HT1080 (cell line): ENCODE results near the gene KDM5C. TPM values are rescaled to one million over a fixed set of nuclear protein-coding genes. Genes with fewer than 3 reads are reported as not detected.

Source experiments
- DNase-seq: peaks from one replicate; pipeline ENCODE4 v3.0.0-alpha.2; 2015; ENCODE audit warnings: low read depth
- polyA plus RNA-seq, 2 experiments: library from polyadenylated mRNA; depleted of rRNA; stranded (reverse); fragments of >200 nt; gene quantifications; 2 replicates each; pipeline ENCODE4 v1.2.3, GENCODE V29; 2015
- total RNA-seq: library from RNA; depleted of rRNA; stranded (reverse); fragments of >200 nt; shearing (Covaris generic); gene quantifications from 2 replicates; pipeline ENCODE4 v1.2.3, GENCODE V29; 2014; rRNA removed

KDM5C gene
- total RNA-seq, result 50.7 and 57.2 TPM in 2 replicates
- 33.3 and 38.8 TPM in 2 replicates for polyA plus RNA-seq (2015; cell fraction: cytosol; rRNA removed)
- polyA plus RNA-seq (2015; cell fraction: nucleus; rRNA removed), result 104 and 109 TPM in 2 replicates

DNA sequence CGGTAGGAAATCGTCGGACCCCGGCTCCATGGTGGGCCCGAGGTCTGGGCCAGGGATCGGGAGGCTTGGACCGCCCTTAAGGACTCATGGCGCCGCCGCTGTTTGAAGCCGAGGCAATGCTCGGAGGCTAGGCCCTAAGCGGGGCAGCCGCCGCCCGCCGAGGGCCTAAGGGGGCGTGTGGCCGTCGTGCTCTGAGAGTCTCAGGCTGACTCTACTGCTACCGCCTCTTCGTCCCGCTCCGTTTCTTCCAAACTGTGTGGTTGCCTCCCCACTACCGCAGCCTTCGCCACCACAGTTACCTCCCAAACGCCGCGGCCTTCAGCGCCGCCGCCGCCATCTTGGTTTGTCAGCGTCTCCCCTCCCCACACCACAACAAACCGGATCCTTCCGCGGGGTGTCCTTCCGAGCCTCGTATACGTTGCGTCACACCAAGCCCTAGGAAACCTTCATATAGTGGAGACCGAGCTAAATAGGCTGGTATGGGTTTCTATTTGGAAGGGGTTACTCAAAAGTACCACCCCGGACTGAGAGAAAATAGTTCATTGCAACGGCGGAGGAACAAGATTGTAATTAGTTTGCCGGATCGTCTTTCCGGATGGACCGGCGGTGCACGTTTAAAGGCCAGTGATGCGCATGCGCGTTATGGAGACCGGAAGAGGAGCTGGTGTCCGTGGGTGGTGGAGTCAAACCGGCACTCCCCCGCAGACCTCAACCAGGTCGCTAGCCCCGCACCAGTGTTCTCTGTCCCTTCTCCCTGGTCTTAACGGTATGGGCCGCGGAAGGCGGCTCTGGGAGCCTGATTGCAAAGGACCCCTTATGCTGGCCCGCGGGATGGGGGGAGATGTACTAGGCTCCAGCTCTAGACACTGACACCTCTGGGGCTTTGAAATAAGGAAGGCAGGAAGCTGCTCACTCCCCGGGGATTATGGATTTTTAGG, at the start of gene KDM5C:
TSS of gene KDM5C (minus strand) at position 348 of the 938 bp plus-strand sequence. CDS start at position 30, 318 bp downstream.
- peak; percentile 74 for DNase-seq

DNA sequence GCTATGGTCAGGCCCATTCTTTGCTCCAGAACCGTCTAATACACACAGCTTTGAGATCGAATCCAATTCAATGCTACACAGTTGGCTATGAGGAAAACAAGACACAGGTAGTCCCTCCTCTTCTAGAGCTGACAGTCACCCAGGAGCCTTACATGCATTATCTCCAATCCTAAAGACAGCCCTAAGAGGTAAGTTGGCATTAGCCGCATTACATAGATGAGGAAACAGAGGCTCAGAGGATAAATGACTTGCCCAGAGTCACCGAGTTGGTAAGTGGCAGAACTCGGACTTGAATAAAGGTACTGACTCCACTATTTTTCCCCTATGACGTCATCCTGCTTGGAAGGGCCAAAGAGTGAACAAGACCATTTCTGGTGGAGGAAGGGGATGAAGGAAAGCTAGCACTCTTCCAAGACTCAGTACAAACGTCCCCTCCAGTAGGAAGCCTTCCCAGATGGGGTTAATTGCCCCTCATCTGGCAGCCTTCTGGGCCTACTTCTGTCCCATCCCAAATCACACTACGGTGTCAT, 47.9 kb upstream of the KDM5C start:
- DNase-seq, result no peak

DNA sequence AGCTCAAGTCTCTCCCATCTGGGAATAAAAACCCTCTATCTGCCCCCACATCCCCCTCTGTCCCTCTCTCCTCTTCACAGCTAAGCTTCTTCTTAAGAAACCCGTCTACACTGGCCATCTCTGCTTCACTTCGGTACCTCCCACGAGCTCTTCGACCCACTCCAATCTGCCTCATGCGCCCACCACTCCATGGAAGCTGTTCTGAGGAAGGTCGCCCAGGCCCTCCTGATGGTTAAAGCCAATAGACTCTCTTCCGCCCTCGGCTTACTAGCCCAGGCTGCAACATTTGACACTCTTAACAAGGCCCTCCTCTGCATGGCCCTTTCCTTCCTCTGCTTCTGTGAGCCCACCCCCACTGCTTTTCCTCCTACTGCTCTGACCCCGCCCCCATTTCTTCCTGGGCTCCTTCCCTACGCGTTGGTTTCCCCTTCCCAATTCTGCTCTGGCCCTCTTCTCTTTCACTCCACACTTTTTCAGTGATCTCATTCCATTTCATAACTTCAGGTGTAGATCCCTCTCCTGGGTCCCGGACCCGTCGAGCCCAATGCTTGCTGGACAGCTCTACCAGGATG, 44.6 kb upstream of the KDM5C start:
- no peak for DNase-seq

DNA sequence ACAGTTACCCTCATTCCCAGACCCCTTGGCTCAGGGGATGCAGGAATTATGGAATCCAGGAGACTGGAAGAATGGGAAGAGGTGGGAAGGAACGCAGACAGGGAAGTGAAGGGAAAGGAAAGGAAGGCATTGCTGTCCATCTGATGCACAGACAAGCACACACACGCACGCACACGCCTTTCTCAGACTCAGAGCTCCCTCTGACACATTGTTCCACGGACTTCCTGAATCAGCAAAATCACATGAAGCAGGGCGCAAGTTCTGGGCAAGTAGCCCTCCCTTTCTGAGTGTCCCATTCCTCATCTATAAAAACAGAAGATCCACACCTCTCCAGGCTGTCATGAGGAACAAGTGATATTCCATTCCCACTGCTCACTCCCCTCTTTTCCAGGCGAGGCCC, 43.2 kb upstream of the KDM5C start:
- no peak for DNase-seq

DNA sequence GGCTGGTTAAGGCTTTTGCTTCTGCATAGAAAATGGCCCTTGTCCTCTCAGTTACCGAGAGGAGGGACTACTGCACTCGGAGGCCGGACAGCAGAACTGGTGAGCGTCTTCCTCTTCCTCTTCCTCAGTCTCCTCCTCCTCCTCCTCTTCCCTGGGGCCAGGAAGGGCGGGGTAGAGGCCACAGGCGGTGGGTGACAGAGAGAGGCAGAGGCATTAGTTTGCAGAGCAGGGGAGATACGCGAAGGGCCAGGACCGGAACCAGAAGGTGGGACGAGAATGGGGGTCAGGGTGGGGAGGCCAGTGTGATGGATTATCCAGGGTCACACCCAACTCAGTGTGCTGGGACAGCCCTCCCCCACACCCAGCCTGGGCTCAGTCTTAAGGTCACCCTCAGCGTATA, 41.9 kb upstream of the KDM5C start:
- DNase-seq, result no peak

DNA sequence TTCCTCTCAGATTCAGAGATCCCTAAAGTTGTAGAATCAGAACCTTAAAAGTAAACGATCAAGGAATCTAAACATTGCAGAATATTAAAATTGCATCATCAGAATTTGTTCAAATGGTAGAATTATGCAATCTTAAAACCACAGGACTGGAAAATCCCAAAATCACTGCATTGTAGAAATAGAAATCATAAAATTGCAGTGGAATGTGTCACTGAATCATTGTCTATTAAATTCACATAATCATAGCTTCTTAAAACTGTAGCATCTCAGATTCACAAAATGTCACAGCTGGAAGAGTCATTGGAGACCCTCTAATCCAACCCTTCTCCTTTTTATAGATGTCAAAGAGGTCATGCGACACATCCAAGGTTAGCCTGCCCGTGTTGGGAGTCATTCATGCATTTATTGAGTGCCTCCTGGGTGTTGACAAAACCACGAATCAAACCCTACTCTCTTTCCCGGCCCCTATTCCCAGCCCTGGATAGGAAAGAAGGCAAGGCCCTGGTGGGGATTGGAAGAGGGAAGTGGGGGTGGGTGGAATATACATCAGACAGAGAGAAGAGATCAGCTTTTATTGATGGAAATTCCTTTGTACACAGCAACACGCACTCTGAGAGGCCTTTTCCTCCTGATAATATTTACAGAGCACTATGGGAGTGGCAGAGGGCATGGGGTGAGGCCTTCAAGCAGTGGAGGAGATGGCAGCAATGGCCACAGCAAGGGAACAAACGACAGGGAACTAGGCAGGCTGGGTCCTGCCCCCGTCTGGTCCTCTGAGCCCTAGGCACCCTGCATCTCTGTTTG, 41.0 kb upstream of the KDM5C start:
- DNase-seq, result no peak

DNA sequence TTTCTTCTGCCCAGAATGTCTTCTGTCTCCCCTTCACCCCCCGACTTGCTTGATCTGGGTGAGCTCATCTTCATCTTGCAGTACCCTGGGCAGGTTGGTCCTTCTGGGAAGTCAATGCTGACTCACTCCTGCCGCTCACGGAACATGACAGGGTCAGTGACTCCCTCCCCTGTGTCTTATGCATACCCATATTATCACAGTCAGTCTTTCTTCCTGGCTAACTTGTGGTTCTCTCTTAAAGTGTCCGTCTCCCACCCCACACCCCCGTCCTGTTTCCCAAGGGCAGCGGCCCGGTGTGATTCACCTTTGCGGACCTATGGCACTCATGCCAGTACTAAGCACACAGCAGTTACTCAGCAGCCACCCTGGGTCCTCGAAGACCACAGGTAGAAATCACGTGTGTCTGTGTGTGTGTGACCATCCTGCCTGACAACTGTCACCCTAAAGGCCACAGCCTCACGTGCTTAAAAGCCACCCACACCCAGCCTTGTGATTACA, 38.6 kb upstream of the KDM5C start:
- peak; percentile 89 for DNase-seq

DNA sequence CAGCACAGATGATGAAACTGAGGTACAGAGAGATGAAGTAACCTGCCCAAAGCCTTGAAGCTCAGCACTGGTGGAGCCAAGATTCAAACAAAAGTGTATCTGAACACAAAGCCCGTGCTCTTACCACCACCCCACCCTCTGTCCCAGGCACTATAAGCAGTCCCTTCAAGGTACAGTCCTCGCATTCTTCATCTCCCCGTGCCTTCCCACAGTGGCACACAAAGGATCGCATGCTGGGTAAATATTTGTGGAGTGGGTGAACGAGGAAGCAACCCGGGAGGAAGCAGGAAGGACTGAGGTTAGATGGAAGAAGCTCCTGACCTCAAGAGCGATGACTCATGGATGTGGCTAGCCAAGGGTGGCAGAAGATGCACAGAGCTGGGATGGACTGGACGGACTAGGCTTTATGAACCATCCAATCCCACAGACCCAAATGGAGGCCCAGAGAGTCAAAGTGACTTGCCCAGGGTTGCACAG, 37.9 kb upstream of the KDM5C start:
- peak; percentile 85 for DNase-seq

DNA sequence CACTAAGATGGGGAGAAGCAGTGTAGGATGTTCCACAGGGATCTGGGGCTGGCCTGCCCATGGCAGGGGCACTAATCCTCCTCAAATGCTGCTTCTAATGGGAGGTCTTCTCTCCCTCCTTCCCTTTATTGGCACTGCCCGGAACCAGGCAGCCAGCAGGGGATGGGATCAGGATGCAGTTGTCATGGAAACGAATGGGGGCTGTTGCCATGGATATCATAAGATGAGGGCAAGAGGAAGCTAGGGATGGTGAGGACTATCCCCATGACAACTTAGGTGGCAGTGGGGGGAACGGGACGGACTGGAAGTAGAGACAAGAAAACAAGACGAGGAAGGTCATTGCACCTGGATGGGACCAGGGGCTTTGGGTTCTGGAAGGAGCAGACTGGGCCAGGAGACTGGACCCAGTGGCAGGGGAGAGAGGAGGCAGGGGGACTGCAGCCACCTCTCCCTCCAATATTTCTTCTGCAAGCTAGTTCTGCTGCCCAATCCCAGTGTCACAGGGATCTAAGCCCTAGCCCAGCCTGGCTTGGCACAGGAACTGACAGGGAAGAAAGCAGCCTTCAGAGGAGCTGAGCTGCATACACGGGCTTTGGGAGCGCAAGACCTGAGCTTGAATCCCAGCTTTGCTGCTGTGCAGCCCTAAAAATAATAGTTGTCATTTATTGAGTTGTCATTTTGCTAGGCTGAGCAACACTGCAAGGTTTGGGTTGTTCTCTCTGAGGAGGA, 37.3 kb upstream of the KDM5C start:
- DNase-seq, result no peak

DNA sequence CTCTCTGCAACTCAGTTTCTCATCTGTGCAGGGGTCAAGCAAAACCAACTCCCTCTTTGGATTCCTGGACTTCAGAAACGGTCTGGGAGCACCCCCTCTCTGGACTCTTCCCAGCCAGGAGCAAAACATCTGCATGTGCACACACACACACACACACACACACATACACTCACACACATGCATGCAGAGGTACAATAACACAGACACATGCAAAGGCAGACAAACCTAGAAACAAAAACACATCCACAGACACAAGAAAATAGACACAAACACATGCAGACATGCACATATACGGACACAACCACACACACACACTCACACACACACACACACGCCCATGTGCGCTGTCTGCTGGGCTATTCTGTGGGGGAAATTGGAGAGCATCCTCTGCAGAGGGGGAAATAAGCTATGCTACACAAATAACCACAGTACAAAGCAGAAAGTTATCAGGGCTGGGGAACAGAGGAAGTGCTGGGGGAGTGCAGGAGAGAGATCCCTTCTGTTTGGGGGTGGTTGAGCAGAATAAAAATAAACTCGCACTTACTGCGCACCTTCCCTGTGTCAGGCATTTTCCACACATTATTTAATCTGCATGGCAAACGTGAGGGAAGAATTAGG, 36.5 kb upstream of the KDM5C start:
- no peak for DNase-seq

DNA sequence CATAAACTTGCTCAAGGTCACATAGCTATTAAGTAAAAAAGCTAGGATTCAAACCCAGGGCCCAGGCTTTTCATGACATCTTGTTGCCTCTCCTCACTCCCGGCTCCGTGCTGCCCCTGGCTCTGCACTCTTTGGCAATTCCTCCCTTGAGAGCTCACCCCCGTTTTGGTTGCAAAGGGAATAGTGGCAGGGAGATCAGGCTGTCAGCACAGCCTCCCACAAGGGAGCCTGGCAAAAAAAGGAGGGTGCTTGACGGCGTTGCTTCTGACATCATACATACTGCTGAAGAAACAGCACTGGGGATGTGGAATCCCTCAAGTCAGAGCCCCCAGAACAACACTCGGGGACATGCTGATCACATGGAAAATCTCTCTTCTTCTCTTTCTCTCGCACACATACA, 35.8 kb upstream of the KDM5C start:
- no peak for DNase-seq

DNA sequence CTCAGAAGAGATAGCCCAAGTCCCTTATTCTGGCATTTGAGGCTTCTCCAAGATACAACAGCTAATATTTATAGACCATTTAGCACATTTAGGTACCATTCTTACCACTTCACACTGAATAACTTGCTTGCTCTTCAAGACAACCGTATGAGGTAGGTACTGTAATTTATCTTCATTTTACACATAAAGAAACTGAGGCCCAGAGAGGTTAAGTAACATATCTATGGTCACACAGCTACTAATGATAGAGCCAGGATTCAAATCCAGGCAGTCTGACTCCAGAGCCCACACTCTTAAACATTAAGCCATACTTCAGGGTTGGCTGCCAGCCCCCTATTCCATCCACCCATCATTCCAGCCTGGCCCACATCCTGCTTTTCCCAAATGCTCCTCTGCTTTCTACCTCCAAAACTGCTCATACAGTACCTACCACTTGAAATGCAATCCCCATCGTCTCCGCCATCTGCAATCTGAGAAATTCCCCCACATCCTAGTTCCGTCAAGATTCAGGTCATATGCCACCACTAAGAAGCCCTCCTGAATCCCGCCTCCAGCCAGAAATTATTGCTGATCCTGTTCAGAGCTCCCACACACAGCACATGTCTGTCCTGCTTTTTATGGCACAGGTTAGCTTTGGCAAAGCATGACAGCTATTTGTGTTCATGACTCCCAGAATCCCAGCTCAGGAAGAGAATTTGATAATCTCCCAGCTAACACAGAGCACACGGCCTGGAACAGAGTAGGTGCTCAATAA, 32.8 kb upstream of the KDM5C start:
- DNase-seq, result no peak

DNA sequence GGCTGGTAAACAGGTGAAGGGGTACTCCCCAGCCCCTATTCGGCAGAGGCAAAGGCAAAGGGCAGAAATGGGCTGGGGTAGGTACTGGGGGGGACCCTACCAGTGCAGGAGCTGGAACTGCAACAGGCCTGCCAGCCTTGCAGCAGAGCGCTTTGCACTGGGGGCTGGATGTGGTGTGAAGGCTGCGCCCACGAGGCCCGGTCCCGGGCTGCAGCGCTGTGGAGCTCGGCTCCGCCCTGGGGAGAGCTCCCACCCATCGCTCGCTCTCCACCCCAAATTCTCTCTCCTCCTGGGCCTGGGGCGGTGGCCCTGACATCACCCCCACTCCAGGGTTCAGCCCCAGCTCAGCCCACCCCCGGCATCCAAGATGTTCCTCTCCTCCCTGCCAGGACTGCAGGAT, 32.2 kb upstream of the KDM5C start:
- DNase-seq, result no peak

DNA sequence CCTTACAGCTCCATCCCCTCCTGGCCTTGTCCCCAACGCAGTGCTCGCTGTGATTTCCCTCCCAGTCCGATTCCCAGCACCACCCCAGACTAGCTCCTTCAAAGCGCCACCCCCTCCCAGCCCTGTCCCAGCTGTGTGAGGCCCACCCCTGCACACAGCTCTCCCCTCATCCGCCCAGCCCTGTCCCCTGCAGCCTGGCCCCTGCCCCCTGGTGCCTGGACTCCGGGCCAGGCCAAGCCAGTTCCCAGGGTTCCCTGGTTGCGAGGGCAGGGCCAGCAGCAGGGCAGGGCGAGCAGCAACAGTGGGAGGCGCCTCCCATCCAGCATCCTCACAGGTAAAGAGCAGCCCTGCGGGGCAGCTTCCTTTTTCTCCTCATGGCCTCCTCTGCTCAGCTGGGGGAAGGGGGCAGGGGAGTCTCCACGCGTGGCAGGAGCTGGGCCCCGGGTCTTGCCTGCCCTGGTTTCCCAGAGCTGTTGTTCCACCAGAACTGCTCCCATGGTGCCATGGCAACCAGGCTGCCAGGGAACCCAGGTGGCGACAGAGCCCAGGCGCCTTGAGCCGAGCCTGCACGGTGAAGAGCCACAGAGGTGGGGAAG, 31.5 kb upstream of the KDM5C start:
- no peak for DNase-seq

DNA sequence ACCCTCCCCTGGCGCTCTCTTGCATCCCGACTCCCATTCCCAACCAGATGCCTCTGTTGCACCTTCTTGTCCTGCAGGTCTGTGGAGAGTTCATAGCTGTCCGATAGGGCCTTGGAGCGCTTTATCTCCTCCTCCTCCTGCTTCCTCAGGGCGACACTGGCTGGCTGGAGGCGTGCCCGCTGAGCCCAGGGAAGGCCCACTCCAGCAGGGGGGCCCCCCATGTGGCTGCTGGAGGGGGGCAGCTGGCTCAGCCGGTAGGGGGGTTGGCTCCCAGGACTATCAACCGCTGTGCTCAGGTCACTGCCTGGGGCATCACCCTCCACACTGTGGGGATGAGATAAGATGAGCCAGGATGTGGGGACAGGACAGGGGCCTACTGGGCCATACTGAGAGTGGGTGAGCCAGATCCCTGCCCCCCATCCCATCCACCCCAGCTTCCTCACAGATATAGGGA, 30.8 kb upstream of the KDM5C start:
- no peak for DNase-seq

DNA sequence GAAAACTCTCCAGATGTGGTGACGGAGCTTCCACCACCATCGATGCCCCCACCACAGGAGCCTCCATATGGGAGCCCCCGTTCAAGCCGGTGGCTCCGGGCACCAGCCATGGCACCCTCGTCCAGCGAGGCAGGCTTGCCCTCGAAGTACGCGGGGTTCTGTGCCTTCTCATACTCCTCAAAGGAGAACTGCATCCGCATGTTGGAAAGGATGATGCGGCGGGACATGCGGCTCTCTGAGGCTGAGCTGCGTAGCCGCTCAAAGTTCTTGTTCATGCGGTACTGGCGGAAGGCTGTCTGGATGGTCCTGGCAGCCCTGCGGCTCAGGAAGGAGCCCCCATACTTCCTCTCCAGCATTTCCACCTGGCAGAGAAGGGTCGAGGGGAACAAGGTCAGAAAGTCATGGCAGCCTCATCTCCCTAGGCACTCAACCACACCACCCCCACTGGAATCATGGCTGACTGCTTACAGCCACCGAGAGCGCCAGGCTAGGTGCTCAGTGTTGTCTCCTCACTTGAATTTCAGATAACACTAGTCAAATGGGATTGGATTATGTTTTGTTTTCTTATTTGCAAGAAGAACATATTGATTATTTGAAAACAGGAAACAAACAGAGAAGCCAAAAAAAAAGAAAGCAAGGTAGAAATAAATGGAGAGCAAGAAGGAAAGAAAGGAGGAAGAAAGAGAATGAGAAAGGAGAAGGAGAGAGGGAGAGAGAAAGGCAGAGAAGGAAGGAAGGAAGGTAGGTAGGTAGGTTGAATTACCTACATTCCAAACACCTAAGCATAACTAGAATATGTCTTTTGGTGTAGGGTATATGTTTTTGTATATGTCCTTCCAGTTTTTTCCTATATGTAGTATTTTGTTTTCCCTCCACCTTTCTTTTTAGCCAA, 29.8 kb upstream of the KDM5C start:
- no peak for DNase-seq

DNA sequence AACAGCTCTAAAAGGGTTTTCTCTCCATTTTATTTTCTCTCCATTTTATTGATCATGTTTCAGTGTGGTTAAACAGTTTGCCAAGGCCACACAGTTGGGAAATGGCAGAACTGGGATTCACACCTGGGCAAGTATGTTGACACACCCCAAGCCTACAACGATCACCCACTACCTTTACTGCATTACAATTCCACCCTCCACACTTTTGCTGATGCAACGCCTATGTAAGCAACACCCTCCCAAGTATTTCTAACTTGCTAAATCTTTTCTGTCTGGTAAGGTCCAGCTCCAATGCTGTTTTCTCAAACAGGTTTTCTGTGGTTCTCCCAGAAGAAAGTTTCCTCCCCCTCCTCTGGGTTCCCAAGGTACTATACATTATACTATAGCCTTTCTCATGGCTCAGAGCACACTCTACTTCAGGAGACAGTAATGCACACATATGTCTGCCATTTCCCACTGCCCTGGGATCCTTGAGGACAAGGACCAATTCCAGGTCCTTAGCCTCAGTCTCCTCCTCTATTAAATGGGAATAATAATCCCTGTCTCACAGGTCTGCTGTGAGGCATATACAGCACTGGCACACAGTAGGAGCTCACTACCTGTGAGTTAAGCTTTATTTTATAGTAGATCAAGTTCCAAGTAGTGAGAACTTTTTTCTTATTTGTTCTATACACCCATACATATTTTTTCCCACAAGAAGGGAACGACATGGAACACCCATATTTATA, 28.4 kb upstream of the KDM5C start:
- no peak for DNase-seq
